ENCODE data around the gene NRF1.
"Not testable (repeated sequence)": the region's sequence is repeated elsewhere in the genome, so short reads cannot be mapped to it uniquely, and the experiment has no call there.

The NRF1 gene

DNA sequence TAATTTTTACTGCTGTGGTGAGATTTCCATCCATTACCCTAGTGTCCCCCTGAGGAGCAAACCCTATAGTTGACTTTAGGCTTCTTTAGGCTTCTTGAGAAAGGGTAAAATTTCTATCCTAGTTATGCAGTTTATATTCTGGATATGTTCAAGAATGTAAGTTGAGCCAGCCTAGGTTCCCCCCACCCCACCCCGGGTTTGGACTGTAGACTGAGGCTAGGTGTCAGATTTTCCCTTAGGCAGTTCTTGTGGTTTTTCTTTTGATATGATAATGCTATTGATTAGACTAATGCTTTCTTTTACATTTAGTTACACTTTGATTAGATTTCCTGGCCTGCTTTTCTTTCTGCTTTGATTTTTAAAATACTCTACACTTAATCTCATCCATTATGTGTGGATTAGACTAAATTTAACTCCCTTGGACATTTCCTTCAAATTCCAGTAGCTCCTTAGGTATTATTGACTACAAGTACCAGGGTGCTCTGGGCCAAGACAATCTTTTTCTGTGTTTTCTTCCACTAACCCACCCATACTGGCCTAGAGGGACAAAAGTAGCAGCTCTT lies 37.7 kb downstream of the NRF1 start:
- DNase-seq, result no peak

- DNase-seq, result no peak
Observed at GRCh38 chr7:129650056-129650758, 38.7 kb downstream of the NRF1 start.

DNA sequence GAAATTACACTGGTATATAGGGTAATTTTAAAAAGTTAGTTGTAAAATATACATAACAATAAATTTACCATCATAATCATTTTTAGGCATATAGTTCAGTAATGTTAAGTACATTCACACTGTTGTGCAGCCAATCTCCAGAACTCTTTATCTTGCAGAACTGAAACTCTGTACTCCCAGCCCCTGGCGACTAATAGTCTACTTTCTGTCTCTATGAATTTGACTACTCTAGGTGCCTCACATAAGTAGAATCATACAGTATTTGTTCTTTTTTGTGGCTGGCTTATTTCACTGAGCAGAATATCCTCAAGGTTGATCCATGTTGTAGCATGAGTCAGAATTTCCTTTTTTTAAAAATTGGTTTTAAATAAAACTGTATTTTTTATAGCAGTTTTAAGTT lies 41.4 kb downstream of the NRF1 start:
- DNase-seq, result no peak

DNA sequence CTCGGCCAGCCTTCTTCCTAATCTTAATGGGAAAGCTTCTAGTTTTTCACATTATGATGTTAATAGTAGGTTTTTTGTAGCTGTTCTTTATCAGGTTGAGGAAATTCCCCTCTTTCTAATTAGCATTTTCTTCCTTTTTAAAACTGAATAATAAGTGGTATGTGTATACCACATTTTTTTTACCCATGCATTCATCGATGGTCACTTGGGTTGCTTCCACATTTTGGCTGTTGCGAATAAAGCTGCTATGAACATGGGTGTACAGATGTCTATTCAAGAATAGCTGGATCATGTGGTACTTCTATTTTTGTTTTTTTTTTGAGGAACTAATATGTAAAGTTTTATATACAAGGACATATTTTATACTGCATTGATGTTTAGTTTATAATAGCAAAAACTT lies 44.3 kb downstream of the NRF1 start:
- no peak for DNase-seq

GRCh38 chr7:129657363-129657762 lies 45.8 kb downstream of the NRF1 start:
- no peak for DNase-seq

- DNase-seq, result not testable (repeated sequence)
Observed at GRCh38 chr7:129659907-129660306, 48.4 kb downstream of the NRF1 start.

GRCh38 chr7:129661645-129662182 lies 50.2 kb downstream of the NRF1 start:
- no peak for DNase-seq

- not testable (repeated sequence) for DNase-seq
Observed at GRCh38 chr7:129663240-129663639, 51.7 kb downstream of the NRF1 start.

DNA sequence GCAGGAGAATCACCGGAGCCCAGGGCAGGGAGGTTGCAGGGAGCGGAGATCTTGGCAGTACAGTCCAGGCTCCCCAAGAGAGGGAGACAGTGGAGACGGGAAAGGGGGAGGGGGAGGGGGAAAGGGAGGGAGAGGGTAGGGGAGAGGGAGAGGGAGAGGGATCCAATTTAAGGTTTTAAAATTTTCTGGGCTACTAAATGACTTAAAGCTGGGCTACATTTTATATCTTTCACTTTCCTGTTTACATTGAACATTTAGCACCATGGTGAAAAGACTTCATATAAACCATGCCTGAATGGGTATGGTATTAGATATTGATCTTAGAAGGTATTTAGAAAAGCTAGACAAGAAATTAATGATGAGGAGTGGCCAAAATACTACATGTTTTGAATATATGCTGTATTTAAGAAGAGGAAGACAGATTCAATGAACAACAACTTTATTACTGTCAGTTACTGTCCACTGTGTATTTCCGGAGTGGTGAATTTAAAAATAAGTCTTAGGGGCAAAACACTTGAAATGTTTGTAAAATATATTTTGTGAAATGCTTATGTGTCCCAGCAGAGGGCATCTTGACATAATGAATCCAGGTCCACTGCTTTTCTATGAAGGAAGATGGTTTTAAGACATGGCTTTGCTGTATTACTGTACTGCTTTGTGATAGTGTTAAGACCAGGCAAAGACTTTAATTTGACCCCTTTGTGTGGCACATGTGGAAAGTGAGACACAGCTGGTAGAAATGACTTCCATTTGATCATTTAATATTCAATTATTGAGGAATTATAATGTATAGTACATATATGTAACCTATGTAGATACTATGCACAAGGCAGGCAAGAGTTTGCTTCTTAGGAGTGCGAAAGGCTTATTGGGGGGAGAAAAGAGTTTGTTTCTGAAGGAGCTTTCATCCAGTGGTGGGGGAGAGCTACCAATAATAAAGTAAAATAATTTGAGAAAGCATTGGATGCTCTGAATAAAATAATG lies 52.8 kb downstream of the NRF1 start:
- no peak for DNase-seq

DNA sequence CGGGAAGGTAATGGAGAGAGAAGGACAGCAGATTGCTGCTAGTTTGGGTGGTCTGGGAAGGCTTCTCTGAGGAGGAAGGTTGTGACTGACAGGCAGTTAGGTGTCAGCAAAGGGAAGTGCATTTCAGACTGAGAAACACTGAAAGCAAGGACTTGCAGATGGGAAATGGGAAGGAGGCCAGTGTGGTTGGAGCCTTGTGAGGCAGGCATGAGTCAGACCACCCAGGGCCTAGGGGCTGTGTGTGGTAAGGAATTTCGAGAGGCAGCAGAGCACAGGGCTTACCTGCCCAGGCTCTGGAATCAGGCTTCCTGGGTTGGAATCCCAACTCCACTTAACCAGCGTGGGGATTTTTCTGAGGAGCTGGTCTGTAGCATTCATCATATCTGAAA lies 53.5 kb downstream of the NRF1 start:
- no peak for DNase-seq

DNA sequence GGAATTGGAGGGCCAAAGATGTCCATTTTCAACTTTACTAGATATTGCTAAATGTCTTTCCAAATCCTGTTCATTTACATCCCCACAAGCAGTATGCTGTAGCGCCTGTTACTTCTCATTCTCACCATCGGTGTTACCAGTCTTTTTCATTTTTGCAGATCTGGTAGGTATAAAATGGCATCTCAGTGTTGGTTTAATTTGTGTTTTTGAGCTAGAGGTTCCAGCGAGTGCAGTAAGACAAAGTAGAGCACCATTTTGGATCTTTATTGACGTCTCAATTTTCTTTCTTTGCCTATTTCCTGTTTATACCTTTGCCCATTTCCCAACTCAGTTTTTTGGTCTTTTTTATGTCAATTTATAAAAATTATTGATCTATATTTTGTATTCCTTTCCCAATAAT lies 55.6 kb downstream of the NRF1 start:
- DNase-seq, result no peak

GRCh38 chr7:129667551-129667950 lies 56.0 kb downstream of the NRF1 start:
- DNase-seq, result no peak

DNA sequence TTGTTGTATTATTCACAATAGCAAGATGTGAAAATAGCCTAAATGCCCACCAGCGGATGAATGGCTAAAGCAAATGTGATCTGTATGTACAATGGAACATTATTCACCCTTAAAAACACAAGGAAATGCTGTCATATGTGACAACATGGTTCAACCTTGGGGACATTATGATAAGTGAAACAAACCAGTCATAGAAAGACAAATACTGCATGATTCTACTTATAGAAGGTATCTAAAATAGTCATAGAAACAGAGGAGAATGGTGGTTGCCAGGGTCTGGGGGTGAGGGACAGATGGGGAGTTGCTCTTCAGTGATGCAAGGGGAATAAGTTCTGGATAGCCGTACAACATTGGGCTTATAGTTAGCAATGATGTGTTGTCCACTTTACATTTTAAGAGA lies 58.4 kb downstream of the NRF1 start:
- no peak for DNase-seq

DNA sequence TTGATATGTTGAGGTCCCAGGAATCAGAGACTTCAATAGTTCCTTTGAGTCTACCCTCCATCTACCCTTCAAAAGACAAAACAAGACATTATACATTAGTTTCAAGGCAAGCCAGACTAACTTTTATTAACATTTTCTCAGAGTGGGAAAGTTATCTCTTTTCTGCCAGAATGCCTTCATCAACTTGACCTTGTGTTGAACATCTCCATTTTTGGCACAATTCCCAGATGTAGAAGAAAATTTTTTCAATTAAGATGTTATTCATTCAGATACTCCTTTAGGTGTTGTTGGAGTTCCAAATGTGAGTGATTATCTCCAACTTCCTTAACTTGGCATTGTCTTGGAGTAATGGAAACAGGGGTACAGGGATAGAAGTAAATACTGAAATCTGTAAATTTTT lies 59.1 kb downstream of the NRF1 start:
- DNase-seq, result no peak

DNA sequence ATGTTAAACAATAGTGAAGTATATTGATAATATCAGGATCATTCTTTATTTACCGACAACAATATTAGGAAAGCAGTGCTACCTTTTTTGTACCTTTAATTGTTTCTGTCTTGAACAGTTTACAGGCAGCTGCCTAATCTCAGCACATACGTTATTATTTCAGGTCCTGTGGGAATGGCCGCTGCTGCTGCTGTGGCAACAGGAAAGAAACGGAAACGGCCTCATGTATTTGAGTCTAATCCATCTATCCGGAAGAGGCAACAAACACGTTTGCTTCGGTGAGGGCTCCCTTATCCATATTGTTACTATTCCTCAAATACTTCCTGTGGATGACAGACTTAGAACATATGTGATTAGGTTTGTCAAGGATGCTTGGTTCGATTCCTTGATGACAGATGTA lies 59.7 kb downstream of the NRF1 start:
- no peak for DNase-seq

- not testable (repeated sequence) for DNase-seq
Observed at GRCh38 chr7:129674475-129674874, 63.0 kb downstream of the NRF1 start.

DNA sequence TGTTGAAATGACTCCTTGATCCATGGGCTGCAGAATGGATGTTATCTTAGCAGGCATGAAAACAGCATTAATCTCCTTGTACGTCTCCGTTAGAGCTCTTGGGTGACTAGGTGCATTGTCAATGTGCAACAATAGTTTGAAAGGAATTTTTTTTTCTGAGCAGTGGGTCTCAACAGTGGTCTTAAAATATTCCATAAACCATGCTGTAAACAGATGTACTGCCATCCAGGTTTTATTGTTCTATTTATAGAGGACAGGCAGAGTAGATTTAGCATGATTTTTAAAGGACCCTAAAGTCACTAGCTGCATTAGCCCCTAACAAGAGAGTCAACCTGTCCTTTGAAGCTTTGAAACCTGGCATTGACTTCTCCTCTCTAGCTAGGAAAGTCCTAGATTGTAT lies 64.0 kb downstream of the NRF1 start:
- DNase-seq, result no peak

GRCh38 chr7:129676017-129676897 lies 64.7 kb downstream of the NRF1 start:
- no peak for DNase-seq

DNA sequence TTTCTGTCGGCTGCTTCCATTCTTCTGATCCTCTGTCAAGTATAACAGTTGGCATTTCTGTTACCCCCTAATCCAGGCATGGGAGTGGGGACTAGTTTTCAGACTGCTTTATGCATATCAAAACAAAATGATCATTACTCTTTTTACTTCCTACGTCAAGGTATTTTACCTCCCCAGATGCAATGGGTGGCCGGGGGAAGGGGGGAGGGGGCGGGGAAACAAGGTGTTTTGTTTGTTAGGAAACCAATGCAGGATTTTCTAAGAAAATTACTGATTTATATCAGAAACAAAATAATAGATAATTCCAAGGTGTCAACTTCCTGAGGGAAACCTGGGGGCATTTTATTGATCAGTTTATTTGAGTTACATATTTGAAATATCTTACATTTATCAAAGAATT lies 66.3 kb downstream of the NRF1 start:
- DNase-seq, result no peak

DNA sequence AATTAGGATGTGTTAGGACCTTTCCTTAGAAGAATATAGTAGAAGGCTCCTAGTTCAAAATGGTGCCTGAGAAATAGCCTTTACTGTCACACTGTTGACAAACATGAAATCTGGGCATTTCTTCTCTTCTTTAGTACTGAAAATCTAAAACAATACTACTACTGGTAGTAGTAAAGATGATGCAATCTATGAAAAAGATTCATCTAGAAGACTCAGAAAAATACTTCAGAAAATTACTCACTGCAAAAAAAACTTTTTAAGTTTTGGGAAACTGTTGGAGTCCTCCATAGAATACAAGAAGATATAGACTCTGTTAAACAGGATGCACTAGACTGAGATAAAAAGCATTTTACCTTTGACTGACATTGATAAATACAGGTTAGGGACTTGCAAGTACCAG lies 67.1 kb downstream of the NRF1 start:
- no peak for DNase-seq

GRCh38 chr7:129680400-129680799 lies 68.9 kb downstream of the NRF1 start:
- DNase-seq, result no peak

DNA sequence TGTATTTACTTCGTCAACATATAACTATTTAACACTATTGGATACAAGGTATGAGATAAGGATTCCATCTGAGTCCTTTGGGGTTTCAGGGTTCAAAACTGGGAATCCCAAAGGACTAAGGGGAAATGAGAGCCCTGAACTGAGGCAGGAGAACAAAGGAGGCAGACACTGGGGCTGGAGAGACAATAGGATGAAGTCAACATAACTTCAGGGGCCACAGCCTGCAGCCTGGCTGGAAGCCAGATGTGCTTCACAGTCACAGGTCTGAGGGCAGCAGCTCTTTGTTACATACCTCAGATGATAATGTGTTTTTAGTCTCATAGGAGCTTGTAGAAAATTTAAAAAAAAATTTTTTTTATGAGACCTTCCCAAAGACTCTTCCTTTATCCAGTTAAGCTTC lies 73.3 kb downstream of the NRF1 start:
- no peak for DNase-seq

DNA sequence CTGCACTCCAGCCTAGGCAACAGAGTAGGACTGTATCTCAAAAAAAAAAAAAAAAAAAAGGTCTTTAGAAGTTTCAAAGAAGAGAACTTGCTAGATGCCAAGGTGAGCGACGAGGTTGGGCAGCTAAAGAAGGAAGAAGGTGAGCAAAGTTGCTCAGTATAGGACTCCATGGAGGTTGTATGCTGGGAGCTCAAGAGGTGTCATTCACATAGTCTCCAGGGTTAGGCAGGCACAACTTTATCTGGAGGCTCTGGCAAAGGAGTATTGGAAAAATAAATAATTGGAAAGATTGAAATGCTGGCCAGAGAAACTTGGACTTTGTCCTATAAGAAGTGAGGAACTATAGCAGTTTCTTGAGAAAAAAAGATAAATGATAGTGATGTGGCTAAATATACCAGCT lies 74.5 kb downstream of the NRF1 start:
- DNase-seq, result no peak

All from NCI-H1048 (cell line).